ENCODE data around the gene CCT6A.
"Not testable (repeated sequence)": the region's sequence is repeated elsewhere in the genome, so short reads cannot be mapped to it uniquely, and the experiment has no call there.

The CCT6A gene

DNA sequence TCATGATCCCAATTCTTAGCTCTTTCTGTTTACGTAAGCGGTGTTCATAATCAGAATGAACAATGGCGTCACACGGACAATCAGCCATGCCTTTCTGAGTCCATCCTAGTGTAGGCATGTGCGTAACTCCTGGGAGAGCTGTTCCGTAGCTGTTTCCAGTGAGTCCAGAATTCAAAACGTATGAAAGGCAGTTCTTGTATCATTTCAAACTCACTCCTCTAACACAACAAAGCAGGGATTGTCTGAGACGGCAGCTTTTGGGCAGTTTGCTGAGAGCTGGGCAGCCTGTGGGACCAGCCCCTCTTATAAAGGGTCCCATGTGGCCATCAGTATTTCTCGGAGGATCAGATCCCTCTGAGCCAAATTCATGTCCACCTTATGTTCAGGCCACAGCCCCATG, 43.7 kb upstream of the CCT6A start:
- Histone ChIP-seq H3K27me3 (ENCODE audit: insufficient read depth, poor library complexity, severe bottlenecking) (no peaks in the 10 kb centered on the region), H3K27ac (replicated peaks) (no peak overlapping the region), H3K4me3 (replicated peaks; ENCODE audit: insufficient read depth, low read length) (no peak overlapping the region)
- TF ChIP-seq POLR2AphosphoS5 (IDR thresholded peaks at IDR 0.05; ENCODE audit: low read depth) (no peak), SPI1 (IDR thresholded peaks at IDR 0.05; ENCODE audit: borderline replicate concordance, low read depth) (no peak), GABPA (IDR thresholded peaks at IDR 0.05; ENCODE audit: low read depth) (no peak), CTCF (IDR thresholded peaks at IDR 0.05; ENCODE audit: insufficient read depth, low read length) (no peak)
- TF ChIP-seq, protein P1, sequence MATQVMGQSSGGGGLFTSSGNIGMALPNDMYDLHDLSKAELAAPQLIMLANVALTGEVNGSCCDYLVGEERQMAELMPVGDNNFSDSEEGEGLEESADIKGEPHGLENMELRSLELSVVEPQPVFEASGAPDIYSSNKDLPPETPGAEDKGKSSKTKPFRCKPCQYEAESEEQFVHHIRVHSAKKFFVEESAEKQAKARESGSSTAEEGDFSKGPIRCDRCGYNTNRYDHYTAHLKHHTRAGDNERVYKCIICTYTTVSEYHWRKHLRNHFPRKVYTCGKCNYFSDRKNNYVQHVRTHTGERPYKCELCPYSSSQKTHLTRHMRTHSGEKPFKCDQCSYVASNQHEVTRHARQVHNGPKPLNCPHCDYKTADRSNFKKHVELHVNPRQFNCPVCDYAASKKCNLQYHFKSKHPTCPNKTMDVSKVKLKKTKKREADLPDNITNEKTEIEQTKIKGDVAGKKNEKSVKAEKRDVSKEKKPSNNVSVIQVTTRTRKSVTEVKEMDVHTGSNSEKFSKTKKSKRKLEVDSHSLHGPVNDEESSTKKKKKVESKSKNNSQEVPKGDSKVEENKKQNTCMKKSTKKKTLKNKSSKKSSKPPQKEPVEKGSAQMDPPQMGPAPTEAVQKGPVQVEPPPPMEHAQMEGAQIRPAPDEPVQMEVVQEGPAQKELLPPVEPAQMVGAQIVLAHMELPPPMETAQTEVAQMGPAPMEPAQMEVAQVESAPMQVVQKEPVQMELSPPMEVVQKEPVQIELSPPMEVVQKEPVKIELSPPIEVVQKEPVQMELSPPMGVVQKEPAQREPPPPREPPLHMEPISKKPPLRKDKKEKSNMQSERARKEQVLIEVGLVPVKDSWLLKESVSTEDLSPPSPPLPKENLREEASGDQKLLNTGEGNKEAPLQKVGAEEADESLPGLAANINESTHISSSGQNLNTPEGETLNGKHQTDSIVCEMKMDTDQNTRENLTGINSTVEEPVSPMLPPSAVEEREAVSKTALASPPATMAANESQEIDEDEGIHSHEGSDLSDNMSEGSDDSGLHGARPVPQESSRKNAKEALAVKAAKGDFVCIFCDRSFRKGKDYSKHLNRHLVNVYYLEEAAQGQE (IDR thresholded peaks at IDR 0.05; ENCODE audit: insufficient replicate concordance, low read depth): no peak
- no peak for DNase-seq (ENCODE audit: low read depth in 1 of 2, low spot score in 1 of 2)

DNA sequence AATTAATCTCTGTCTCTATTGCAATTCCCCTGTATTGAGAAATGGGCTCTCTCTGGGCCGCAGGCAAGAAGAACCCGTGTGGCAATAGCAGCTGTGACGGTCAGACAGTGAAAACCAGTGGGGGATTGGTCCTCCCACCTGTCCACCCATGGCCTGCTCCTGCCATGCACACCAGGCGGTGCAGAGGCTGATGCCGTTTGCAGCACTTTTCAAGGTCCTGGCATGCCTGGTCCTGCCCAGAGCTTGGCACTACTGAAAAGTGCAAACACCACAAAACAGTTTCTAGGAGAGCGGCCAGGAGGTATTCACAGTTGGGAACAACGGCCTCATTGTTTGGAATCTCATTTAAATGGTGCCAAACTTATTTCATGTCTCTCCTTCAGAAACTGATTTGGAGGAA, 41.9 kb upstream of the CCT6A start:
- Histone ChIP-seq H3K4me3 (replicated peaks; ENCODE audit: insufficient read depth, low read length) (no peak overlapping the region), H3K27me3 (ENCODE audit: insufficient read depth, poor library complexity, severe bottlenecking) (no peaks in the 10 kb centered on the region), H3K27ac (replicated peaks) (no peak overlapping the region)
- TF ChIP-seq GABPA (IDR thresholded peaks at IDR 0.05; ENCODE audit: low read depth) (no peak), CTCF (IDR thresholded peaks at IDR 0.05; ENCODE audit: insufficient read depth, low read length) (no peak), POLR2AphosphoS5 (IDR thresholded peaks at IDR 0.05; ENCODE audit: low read depth) (no peak), SPI1 (IDR thresholded peaks at IDR 0.05; ENCODE audit: borderline replicate concordance, low read depth) (no peak)
- TF ChIP-seq, protein P1 (IDR thresholded peaks at IDR 0.05; ENCODE audit: insufficient replicate concordance, low read depth): no peak
- DNase-seq (ENCODE audit: low read depth in 1 of 2, low spot score in 1 of 2): no peak

DNA sequence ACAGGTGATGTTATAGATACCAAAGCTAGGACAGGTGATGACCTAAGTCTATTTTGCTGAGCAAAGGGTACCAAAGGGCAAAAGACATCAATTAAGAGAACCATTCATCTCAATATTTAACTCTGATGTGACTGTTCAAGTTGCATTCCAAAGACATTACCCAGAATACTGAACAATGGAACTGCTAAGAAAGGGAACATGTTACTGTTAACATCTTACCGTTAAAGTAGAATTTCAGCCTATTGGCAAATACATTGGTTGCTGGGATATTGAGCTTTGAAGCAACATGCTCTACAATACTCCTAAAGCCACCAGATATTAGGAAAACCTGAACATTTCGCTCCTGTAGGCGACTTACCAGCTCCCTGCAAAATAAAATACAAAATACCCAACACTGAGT, 34.5 kb upstream of the CCT6A start:
- not testable (repeated sequence) for H3K27me3 ChIP-seq (ENCODE audit: insufficient read depth, poor library complexity, severe bottlenecking); H3K27ac ChIP-seq (replicated peaks); DNase-seq (ENCODE audit: low read depth in 1 of 2, low spot score in 1 of 2); H3K4me3 ChIP-seq (replicated peaks; ENCODE audit: insufficient read depth, low read length)

- no peaks in the 10 kb centered on the region for H3K27me3 ChIP-seq (ENCODE audit: insufficient read depth, poor library complexity, severe bottlenecking)
- no peak overlapping the region for H3K4me3 ChIP-seq (replicated peaks; ENCODE audit: insufficient read depth, low read length)
- DNase-seq (ENCODE audit: low read depth in 1 of 2, low spot score in 1 of 2): no peak
- no peak for TF ChIP-seq POLR2AphosphoS5 (IDR thresholded peaks at IDR 0.05; ENCODE audit: low read depth)
- TF ChIP-seq, protein P1 (IDR thresholded peaks at IDR 0.05; ENCODE audit: insufficient replicate concordance, low read depth): no peak
- no peak for TF ChIP-seq SPI1 (IDR thresholded peaks at IDR 0.05; ENCODE audit: borderline replicate concordance, low read depth)
- TF ChIP-seq CTCF (IDR thresholded peaks at IDR 0.05; ENCODE audit: insufficient read depth, low read length): no peak
- TF ChIP-seq GABPA (IDR thresholded peaks at IDR 0.05; ENCODE audit: low read depth): no peak
- no peak overlapping the region for H3K27ac ChIP-seq (replicated peaks)
Measured at GRCh38 chr7:56019501-56019900, 32.1 kb upstream of the CCT6A start.
